Activated gamma-delta T cell treated with Interleukin-2 at 50 U/mL for 16 hours (primary cell): ENCODE data around the gene PGGHG.

ENCODE experiments used
- DNase-seq: peaks from one replicate; pipeline ENCODE4 v3.0.0-alpha.2; 2020

PGGHG gene

DNA sequence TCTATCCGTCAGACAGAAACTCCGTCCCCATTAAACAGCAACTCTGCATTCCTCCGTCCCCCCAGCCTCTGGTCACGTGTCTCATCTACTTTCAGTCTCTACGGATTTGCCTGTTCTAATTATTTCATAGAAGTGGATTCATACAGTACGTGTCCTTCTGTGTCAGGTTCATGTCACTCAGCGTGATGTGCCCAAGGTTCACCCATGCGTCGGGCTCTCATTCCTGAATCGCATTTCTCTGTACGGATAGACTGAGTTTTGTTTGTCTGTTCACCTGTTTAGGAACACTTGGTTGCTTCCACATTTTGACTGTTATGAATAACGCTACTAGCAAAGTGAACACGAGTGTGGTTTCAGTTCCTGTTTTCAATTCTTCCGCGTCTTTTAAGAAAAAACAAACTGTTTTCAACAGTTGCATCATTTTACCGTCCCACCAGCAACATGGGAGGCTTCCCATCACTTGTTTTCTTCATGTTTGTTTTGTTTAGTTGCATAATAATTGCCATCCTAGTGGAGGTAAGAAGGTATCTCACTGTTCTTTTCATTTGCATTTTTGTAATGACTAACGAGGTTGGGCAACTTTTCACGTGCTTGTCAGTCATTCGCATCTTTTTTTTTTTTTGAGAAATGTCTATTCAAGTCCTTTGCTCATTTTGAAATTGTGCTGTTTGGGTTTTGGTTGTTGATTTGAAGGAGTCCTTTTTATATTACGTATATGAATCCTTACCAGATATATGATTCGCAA, 19.6 kb upstream of the PGGHG start:
- DNase-seq: peak; percentile 41

DNA sequence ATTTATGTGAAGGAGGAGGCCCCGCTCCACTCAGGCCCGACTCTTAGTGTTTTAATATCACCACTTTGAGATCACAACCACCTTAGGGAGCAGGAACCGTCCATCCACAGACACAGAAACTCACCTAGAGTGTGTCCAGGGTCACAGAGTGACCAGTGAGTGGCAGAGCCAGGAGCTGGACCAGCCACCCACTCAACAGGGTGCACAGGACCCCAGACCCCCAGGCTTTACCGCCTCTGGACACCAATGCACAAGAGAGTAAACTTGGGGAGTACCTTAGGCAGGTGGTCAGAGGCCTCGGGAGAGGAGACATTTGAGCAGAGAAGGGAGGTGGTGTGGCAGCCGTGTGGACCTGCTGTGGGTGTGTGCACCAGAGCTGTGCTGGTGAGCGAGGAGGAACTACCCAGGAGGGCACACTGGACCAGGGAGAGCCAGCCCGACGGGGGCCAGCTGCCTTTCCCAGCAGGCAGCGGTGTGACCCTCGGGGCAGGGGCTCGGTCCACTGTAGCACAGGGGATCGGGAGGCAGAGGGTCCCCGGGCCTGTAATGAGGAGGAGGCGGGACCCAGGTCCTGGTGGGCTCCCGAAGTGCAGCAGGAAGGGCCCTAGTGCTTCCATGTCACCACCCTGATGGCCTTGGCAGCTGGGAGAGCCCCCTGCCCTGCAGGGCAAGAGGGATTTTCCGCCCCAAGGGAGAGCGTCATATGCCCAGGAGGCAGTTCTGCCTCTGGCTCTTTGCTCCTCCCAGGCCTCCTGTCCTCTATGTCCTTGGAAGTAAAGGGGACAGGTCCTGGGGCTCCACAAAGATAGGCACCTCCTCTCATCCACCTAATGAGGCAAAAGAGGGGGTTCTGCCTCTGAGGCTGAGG, 18.2 kb upstream of the PGGHG start:
- no peak for DNase-seq

DNA sequence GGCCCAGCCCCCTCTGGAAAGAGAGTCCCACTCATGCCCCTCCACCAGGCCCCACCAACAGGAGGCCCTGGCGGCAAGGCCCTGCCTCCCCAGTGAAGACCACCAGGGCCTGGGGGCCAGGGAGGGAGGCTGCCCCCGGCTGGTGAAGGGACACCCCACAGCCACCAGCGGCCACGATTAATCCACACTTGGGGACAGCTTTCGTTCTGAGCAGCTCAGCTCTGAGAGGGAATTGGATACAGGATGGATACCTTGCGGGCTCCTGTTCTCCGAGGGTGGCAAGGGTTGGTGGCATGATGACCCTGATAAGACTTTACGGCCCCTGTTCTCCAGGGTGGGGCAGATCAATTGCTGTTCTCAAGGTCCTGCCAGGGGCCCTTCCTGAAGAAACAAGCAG, 17.6 kb upstream of the PGGHG start:
- DNase-seq: no peak

DNA sequence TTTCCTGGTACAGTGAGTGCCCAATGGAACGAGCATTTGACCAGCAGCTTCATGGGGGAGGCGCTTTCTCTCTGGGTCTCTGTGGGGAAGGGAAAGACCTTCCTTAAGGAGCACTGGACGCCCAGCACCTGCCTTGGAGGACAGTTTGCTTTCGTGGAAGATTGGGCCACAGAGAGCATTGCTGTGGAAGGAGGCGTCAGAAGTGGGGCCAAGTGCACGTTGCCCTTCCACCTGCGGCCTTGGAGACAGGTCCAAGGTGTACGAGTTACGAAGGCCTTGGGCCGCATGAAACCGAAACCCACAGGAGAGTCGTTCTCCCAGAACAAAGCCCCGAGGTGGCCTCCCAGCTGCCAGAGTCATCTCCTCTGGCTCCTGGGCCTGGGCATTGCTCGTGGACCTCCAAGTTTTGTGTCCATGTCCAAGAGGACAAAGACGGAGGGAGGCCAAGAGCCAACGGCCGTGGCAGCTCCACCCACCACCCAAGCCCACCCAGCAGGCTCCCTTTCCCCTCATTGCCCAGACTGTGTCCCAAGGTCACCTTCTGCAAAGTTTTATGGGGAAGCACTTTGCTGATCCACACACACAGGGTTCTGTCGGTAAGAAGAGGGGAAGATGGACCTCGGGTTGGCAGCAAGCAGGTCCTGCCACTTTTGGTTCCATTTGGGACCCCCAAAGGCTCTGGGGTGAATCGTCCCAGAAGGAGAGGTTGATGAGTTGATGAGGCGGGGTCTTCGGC, 16.6 kb upstream of the PGGHG start:
- DNase-seq: no peak

DNA sequence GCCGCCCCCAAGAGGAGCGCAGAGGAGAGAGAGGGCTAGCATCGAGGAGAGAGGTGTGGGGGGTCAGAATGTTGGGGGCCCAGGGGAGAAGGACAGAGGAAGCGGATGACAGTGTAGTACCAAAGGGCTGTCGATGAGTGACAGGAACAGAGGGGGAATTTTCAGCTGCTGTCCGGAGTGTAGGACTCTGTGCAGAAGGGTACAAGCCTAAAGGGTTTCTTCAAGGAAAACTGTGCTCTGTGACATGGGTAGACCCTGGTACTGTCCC, 16.1 kb upstream of the PGGHG start:
- no peak for DNase-seq

DNA sequence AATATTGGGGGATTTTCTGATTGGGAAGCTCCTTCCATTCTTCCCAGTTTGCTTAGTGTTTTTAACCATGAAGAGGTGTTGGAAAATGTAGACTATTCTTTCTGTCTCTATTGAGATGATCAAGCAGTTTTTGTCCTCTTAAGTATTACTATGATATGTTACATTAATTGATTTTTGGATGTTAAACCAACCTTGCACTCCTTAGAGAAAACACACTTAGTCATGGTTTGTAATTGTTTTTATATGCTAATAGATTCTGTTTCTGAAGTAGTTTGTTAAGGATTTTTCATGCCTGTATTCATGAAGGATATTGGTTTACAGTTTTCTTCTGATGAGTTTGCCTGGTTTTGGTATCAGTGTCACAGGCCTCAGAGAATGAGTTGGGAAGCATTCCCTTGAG, 12.7 kb upstream of the PGGHG start:
- DNase-seq: no peak

DNA sequence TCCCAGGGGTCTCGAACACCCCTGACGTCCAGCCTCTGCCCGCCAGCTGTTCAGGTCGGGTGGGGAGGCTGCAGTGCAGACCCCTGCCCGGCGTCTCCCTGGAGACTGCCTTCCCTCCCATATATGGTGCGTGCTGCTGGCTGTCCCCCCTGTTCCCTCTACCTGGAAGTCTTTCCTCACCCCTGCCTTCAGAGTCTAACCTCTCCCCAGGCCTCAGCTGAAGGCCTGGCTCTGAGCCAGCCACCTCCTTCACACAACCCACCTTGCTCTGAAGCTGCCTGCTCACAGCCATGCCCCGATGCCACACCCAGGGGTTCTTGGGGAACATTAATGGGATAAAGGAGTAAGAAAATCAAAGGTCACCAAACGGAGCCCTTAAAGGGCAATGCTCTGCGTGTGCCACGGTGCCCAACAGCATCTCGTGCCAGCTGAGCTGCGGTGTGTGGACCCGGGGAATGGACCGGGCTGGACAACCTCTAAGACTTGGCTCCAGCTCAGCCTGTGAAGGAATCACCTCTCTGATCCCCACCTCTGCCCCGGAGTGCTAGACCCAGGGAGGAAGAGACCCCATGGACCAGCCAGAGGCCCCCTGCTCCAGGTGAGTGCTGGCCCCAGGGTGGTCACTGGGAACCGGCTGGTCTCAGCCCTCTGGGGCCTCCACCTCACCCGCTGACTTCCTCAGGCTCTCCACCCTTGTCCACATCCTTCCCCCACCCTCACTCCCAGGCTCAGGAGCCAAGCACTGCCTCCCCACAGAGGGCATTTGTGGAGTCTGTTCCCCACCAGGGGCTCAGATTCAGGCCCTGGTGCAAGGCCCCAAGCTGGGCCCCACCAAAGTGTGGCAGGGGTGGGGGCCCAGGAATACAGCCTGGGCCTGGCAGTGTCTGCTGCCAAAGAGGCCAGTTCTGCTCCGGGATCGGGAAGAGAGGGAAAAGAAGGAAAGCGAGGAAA, 10.7 kb upstream of the PGGHG start, which contains the start of gene NLRP6:
NLRP6 (plus strand) TSS at position 407 of the 951 bp plus-strand sequence; CDS start at position 570, 163 bp downstream.
- DNase-seq: no peak

DNA sequence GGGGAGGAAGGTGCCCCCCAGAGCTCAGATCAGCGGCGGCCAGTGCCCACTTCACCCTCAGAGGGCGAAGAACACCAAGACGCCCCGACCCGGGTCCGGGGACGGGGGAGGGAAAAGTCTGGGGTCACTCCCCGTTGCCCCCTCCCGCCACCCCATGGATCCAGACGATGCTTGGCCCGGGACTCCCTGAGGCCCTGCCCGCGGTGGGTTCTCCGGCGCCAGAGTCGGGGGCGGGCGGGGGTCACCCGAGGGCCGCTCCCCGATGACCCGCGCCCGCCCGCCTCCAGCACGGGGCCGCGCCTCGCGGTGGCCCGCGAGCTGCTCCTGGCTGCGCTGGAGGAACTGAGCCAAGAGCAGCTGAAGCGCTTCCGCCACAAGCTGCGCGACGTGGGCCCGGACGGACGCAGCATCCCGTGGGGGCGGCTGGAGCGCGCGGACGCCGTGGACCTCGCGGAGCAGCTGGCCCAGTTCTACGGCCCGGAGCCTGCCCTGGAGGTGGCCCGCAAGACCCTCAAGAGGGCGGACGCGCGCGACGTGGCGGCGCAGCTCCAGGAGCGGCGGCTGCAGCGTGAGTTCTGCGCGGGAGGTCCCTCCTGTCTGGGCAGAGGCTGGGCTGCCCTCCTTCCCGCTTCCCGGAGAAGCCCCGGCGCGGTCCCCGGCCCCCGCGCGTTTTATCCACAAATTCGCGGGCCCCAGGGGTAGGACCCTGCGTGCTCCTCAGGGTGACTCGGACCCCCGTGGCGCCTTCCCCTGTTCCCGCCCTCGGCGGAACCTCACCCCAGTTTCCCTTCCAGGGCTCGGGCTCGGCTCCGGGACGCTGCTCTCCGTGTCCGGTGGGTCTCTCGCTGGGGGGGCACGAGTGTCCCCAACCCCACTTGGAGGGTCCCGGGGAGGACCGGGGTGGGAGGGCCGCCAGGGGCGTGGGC, 9.6 kb upstream of the PGGHG start:
- no peak for DNase-seq

DNA sequence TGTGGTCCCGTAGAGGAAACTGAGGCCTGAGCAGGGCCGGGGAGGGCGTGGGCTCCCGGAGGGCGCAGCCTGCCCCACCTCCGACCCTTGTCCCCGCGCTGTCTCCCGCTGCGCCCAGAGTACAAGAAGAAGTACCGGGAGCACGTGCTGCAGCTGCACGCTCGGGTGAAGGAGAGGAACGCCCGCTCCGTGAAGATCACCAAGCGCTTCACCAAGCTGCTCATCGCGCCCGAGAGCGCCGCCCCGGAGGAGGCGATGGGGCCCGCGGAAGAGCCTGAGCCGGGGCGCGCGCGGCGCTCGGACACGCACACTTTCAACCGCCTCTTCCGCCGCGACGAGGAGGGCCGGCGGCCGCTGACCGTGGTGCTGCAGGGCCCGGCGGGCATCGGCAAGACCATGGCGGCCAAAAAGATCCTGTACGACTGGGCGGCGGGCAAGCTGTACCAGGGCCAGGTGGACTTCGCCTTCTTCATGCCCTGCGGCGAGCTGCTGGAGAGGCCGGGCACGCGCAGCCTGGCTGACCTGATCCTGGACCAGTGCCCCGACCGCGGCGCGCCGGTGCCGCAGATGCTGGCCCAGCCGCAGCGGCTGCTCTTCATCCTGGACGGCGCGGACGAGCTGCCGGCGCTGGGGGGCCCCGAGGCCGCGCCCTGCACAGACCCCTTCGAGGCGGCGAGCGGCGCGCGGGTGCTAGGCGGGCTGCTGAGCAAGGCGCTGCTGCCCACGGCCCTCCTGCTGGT, 8.8 kb upstream of the PGGHG start:
- DNase-seq: peak; percentile 38

DNA sequence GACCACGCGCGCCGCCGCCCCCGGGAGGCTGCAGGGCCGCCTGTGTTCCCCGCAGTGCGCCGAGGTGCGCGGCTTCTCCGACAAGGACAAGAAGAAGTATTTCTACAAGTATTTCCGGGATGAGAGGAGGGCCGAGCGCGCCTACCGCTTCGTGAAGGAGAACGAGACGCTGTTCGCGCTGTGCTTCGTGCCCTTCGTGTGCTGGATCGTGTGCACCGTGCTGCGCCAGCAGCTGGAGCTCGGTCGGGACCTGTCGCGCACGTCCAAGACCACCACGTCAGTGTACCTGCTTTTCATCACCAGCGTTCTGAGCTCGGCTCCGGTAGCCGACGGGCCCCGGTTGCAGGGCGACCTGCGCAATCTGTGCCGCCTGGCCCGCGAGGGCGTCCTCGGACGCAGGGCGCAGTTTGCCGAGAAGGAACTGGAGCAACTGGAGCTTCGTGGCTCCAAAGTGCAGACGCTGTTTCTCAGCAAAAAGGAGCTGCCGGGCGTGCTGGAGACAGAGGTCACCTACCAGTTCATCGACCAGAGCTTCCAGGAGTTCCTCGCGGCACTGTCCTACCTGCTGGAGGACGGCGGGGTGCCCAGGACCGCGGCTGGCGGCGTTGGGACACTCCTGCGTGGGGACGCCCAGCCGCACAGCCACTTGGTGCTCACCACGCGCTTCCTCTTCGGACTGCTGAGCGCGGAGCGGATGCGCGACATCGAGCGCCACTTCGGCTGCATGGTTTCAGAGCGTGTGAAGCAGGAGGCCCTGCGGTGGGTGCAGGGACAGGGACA, 8.0 kb upstream of the PGGHG start:
- peak; percentile 31 for DNase-seq

DNA sequence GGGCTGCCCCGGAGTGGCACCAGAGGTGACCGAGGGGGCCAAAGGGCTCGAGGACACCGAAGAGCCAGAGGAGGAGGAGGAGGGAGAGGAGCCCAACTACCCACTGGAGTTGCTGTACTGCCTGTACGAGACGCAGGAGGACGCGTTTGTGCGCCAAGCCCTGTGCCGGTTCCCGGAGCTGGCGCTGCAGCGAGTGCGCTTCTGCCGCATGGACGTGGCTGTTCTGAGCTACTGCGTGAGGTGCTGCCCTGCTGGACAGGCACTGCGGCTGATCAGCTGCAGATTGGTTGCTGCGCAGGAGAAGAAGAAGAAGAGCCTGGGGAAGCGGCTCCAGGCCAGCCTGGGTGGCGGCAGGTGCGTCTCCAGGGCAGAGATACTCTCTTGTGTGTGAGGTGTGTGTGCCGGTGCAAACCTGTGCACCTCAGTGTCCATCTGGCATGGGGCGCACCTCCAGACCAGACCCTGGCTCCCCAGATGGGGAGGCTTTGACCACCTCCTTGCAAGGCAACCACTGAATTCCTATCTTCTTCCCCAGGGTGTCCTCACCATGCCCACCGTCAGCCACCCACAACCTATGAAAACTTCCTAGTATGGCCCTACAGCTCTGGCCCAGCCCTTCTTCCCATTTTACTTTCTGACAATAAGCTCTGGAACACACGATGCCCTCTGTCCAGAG, 7.3 kb upstream of the PGGHG start:
- no peak for DNase-seq

DNA sequence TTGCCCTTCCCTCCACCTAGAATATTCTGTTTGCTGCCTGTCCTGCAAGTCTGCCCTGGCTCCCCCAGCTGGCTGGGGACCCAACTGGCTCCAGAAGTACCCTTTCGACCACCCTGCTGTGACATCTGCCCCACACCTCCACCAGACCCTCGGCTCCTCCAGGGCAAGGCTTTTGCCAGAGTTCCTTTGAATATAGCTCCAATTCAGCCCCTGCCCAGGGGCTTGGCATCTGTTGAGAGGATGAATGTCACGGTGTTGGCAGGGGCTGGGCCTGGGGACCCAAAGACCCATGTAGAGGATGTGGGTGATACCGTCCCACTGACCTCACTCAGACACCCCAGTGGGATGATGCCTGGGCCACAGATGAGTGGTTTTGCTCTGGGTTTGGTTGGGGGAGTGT, 6.8 kb upstream of the PGGHG start:
- no peak for DNase-seq

DNA sequence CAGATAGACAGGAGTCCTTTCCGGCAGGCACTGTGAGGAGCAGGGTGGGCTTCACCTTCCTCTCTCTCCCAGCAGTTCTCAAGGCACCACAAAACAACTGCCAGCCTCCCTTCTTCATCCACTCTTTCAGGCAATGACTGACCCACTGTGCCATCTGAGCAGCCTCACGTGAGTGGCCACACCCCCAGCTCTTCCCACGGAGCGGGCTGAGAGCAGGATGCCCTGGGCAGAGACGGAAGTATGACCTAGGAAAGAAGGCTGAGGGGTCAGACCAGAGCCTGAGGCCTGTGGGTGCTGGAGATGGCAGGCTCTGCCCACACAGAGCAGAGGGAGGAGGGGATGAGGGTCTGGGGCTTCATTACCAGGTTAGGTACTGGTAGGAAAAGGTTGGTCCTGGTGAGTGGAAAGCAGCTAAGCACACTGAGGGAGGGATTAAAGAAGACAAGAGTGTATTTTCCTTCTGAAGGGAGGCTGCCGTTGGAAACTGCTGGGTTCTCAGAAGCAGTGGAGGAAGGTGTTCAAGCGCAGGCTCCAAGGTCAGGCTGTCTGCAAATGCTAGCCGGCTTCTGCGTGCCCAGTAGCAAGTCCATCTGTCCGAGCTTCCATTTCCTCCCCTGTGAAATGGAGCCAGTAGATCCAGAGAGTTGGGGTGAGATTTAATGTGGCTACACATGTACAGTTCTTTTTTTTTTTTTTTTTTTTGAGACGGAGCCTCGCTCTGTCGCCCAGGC, 6.1 kb upstream of the PGGHG start:
- DNase-seq: no peak

DNA sequence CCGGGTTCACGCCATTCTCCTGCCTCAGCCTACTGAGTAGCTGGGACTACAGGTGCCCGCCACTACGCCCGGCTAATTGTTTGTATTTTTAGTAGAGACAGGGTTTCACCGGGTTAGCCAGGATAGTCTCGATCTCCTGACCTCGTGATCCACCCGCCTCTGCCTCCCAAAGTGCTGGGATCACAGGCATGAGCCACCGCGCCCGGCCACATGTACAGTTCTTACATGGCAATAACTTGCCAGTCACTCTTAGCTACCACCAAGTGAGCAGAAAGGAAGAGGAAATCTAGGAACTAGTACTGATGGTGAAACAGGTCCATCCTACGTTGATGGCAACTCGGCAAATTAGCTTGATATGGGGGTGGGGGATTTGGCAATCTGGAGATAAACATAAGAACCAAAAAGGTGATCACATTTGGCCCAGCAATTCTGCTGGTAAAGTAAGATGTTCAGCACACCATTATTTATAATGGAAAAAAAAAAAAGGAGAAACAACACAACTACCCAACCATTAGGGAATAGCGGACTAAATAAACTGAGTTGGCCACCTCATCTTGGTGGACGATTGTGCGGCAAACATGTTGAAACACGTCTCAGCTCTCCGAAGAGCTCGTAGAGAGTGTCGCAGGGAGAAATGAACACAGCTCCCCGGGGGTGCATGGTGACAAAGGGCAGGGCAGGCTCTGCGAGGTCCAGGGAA, 5.4 kb upstream of the PGGHG start:
- no peak for DNase-seq

DNA sequence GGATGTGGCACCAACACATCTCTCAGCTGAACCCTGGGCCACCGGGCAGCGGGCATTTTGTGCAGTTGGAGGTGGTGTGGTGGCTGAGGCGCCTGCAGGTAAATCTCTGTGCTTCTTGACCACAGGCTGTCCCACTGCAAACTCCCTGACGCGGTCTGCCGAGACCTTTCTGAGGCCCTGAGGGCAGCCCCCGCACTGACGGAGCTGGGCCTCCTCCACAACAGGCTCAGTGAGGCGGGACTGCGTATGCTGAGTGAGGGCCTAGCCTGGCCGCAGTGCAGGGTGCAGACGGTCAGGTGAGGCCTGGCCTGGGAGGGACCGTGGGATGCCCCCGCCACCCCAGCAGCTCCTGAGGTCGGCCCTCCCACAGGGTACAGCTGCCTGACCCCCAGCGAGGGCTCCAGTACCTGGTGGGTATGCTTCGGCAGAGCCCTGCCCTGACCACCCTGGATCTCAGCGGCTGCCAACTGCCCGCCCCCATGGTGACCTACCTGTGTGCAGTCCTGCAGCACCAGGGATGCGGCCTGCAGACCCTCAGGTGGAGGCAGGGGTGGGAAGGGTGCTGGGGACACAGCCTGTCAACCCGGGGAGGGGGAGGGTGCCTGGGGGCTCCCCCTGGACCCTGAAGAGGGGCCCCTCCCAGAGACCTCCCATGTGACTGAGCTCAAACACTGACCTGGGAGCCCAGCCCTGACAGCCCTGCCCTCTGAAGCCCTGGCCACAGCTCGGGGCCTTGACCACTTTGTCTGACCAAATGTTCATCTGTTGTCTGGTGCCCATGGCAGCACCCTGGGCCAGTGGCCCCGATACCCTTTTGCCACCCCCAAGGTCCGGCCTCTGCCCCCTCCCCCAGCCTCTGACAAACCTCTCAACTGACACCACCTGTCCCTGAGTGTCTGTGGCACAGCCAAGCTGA, 4.6 kb upstream of the PGGHG start:
- no peak for DNase-seq

DNA sequence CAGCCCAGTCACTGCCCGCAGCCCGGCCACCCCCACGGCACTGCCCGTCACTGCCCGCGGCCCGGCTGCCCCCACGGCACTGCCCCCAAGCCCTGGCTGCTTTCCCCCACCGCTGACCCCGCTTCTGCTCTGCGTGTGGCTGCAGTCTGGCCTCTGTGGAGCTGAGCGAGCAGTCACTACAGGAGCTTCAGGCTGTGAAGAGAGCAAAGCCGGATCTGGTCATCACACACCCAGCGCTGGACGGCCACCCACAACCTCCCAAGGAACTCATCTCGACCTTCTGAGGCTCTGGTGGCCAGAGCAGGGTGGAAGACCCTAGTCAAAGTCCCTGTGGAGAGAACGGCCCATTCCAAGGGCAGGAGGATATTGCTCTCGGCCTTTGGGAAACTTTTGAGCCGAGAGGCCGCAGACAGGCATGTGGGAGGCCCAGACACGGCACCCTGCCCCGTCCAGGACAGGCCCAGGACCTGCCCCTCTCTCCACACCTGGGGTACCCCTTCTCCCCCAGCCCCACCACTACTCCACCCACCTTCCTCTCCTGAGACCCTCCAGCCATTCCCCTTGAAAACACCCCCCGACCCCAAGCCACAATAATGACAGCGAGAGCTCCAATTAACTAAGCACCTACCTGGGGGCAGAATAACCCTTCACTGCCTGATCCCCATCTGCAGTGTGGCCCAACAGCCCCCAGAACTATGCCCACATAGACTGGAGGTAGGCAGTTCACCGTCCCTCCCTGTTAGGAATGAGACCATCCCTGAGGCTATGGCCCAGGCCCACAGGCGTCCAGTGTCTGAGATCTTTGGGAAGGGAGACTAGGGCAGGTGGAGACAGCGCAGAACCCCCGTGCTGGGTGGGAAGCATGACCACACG, 3.7 kb upstream of the PGGHG start:
- no peak for DNase-seq
